Cardiac muscle cell (in vitro differentiated cells and primary cell): ENCODE data around the gene BORCS5. TPM values are rescaled to one million over a fixed set of nuclear protein-coding genes. Genes with fewer than 3 reads are reported as not detected.
A peak's percentile ranks its signal among the peaks of the same experiment; 100 is the strongest.

ENCODE experiments used
- DNase-seq, 2 donors: peaks; one replicate each; pipeline versions ENCODE4 v3.0.0 to v3.0.0-alpha.2; 2010 to 2017; ENCODE audit warnings: low read depth in 1 of 2, low spot score in 1 of 2
- H3K27ac ChIP-seq: fragments of 200-600 bp; sonication (generic); 2 replicates; pipeline ENCODE4 v1.5.1; 2016
- H3K27me3 ChIP-seq: fragments of 200-600 bp; sonication (generic); 2 replicates; pipeline ENCODE4 v1.6.0; 2016; ENCODE audit warnings: control low read depth
- H3K36me3 ChIP-seq: fragments of 200-600 bp; sonication (generic); 2 replicates; pipeline ENCODE4 v1.5.1; 2016; ENCODE audit warnings: control low read depth
- H3K4me1 ChIP-seq: fragments of 200-600 bp; sonication (generic); 2 replicates; pipeline ENCODE4 v1.8.1; 2017; ENCODE audit warnings: low read depth, mild to moderate bottlenecking, mixed run types
- H3K4me3 ChIP-seq: fragments of 200-600 bp; sonication (generic); 2 replicates; pipeline ENCODE4 v1.5.1; 2016; ENCODE audit warnings: mild to moderate bottlenecking
- H3K9me3 ChIP-seq: fragments of 200-600 bp; sonication (generic); 2 replicates; pipeline ENCODE4 v1.5.1; 2017; ENCODE audit warnings: low read depth, mild to moderate bottlenecking, control low read depth
- polyA plus RNA-seq: library from polyadenylated mRNA; unstranded; fragments of >200 nt; fragmentation: Nextera tagmentation; extraction: Ambion mirVana; gene quantifications from 2 replicates; pipeline ENCODE4 v1.2.1, GENCODE V29; 2016
- total RNA-seq: library from RNA; depleted of rRNA; stranded (reverse); fragments of >200 nt; gene quantifications from 2 replicates; pipeline ENCODE4 v1.2.3, GENCODE V29; 2016
- TF ChIP-seq, protein P1 (sequence below): IDR thresholded peaks from 2 replicates; pipeline ENCODE4 v1.5.1; 2012; ENCODE audit warnings: low read depth, mild to moderate bottlenecking, low read length

Gene BORCS5
- total and polyA plus RNA-seq, 2 experiments from 2014 or later: 9.2 to 17.3 TPM

DNA sequence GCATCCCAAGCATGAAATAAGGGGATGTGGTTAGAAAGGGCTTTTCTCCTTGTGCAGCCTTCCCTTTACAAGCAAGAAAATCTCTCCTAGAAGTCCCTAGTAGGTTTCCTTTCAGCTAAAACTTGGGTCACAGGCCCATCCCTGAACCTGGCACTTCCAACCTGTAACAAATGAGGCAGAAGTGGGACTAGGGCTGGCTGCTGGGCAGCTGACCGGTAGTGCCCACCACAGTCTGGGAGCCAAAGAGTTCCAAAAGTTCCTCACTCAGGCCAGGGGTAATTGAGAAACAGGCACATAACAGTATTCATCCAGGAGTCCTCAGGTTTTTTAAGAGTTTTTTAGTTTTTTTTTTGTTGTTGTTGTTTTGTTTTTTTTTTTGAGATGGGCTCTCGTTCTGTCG lies 30.6 kb upstream of the BORCS5 start:
- TF ChIP-seq, protein P1, sequence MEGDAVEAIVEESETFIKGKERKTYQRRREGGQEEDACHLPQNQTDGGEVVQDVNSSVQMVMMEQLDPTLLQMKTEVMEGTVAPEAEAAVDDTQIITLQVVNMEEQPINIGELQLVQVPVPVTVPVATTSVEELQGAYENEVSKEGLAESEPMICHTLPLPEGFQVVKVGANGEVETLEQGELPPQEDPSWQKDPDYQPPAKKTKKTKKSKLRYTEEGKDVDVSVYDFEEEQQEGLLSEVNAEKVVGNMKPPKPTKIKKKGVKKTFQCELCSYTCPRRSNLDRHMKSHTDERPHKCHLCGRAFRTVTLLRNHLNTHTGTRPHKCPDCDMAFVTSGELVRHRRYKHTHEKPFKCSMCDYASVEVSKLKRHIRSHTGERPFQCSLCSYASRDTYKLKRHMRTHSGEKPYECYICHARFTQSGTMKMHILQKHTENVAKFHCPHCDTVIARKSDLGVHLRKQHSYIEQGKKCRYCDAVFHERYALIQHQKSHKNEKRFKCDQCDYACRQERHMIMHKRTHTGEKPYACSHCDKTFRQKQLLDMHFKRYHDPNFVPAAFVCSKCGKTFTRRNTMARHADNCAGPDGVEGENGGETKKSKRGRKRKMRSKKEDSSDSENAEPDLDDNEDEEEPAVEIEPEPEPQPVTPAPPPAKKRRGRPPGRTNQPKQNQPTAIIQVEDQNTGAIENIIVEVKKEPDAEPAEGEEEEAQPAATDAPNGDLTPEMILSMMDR: no peak
- DNase-seq: no peak
- Histone ChIP-seq H3K27me3 (no peaks in the 10 kb centered on the region), H3K27ac (no peak overlapping the region), H3K36me3 (no peaks in the 10 kb centered on the region), H3K4me1 (no peaks in the 10 kb centered on the region), H3K9me3 (no peaks in the 10 kb centered on the region), H3K4me3 (no peak overlapping the region)

DNA sequence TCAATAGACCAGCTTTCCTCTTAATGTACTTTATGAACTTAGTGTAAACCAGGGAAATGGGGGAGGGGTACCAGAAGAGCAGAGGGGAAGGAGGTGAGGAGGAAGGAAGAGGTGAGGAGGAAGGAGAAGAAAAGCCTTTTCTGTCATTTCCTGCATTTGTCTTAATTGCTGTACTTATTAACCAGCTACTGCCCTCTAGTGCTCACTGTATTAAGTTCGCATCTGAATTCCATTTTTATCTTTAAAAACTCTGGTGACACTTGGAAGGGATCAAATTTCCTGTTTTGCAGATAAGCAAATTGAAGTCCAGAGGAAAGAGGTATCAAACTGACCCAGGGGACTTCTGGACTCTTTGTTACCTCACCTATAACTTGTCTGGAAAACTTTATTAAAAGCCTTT lies 29.1 kb upstream of the BORCS5 start:
- H3K4me3 ChIP-seq: no peak overlapping the region
- DNase-seq: peak; percentile 71 to 79
- no peaks in the 10 kb centered on the region for H3K27me3 ChIP-seq
- H3K27ac ChIP-seq: no peak overlapping the region
- H3K36me3 ChIP-seq: no peaks in the 10 kb centered on the region
- no peaks in the 10 kb centered on the region for H3K9me3 ChIP-seq
- H3K4me1 ChIP-seq: no peaks in the 10 kb centered on the region
- TF ChIP-seq, protein P1: peak; percentile 65

DNA sequence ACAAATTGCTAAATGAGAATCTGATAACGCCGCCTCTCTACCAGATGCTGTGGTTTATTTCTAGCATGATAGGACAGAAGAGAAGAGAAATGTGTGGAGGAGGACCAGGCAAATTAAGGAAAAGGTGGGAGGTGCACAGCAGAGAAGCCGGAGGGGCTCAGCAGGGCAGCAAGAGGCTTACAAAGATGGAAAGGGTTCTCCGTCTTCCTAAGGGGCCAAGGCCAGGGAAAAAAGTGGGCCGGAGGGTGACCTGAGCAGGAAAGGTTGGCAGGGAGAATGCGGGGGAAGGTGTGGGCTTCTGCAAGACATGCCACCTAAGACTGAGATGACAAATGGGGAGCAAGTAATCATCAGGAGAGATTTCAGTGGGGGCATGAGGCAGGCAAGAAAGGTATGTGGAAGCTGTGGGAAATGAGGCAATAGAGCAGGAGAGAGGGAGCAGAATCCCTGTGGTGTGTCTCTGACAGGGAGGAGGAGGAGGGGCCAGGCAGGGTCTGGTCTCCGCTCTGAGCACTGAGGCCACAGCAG lies 25.6 kb upstream of the BORCS5 start:
- DNase-seq: peak in 1 of 2 donors; percentile 14
- Histone ChIP-seq H3K36me3 (no peaks in the 10 kb centered on the region), H3K4me1 (no peaks in the 10 kb centered on the region), H3K27me3 (no peaks in the 10 kb centered on the region), H3K9me3 (no peaks in the 10 kb centered on the region), H3K27ac (no peak overlapping the region), H3K4me3 (no peak overlapping the region)
- TF ChIP-seq, protein P1: no peak

- TF ChIP-seq, protein P1: no peak
- Histone ChIP-seq H3K27me3 (no peaks in the 10 kb centered on the region), H3K36me3 (no peaks in the 10 kb centered on the region)
These were observed 25.0 kb upstream of the BORCS5 start for GRCh38 chr12:12331896-12332295.

DNA sequence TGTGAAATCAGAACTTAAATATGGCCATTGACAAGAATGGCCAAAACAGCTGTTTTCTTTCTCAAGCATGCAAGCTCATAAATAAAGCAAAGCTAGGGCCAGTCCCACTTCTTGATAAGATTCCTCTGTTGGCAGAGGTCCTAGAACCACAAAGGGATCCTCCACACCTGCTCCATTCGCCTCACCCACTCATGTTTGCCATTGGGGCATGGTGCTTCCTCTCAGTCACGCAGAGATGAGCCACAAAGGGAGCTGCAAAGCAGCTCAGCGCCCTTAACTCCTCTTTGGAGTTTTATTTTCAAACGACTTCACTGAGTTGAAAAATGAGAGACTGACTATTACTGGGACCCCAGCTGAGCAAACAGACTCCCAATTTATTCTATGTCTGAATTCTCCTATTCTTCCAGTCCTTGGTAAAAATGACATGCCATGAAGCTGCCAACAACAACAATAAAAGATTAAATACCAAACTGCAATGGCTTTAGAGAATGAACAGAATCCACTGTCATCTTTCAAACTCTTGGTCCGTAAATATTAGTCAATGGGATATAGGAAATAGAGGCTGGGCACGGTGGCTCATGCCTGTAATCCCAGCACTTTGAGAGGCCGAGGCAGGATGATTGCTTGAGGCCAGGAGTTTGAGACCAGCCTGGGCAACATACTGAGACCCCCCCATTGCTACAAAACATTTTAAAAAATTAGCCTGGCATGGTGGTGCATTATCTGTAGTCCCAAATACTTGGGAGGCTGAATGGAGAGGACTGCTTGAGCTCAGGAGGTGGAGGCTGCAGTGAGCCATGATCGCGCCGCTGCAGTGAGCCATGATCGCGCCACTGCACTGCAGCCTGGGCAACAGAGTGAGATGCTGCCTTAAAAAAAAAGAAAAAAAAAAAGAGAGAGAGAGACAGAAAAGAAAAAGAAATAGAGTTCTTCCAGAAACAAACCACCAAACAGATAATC lies 23.2 kb upstream of the BORCS5 start:
- TF ChIP-seq, protein P1: no peak
- Histone ChIP-seq H3K9me3 (no peaks in the 10 kb centered on the region), H3K4me1 (no peaks in the 10 kb centered on the region), H3K27me3 (no peaks in the 10 kb centered on the region), H3K4me3 (no peak overlapping the region), H3K36me3 (no peaks in the 10 kb centered on the region), H3K27ac (no peak overlapping the region)
- peak in 1 of 2 donors; percentile 75 for DNase-seq

More at GRCh38 chr12:12331896-12332295, 25.0 kb upstream of the BORCS5 start:
- DNase-seq: no peak
- no peaks in the 10 kb centered on the region for H3K9me3 ChIP-seq
- no peak overlapping the region for H3K27ac ChIP-seq
- no peaks in the 10 kb centered on the region for H3K4me1 ChIP-seq
- no peak overlapping the region for H3K4me3 ChIP-seq
